H9 (cell line): Measurements from ENCODE around the gene EML2. TPM values are rescaled to one million over a fixed set of nuclear protein-coding genes. Genes with fewer than 3 reads are reported as not detected.

Experiments
- DNase-seq: peaks from one replicate; pipeline ENCODE4 v3.0.0-alpha.2; 2017
- H2AFZ ChIP-seq: one replicate; pipeline ENCODE4 v1.6.1; 2013; ENCODE audit warnings: mild to moderate bottlenecking, low read length, control low read depth, moderate library complexity
- H2AK5ac ChIP-seq: 2 replicates; pipeline ENCODE4 v1.6.1; 2013; ENCODE audit warnings: low read length, control low read depth, mixed read lengths; ENCODE audit not compliant: insufficient read length
- H2BK120ac ChIP-seq: one replicate; pipeline ENCODE4 v1.6.1; 2013; ENCODE audit warnings: low read depth, mild to moderate bottlenecking, low read length, control low read depth, inconsistent platforms; ENCODE audit not compliant: poor library complexity, severe bottlenecking
- H2BK12ac ChIP-seq: 2 replicates; pipeline ENCODE4 v1.6.1; 2013; ENCODE audit warnings: low read length, control low read depth, mixed read lengths, low read depth; ENCODE audit not compliant: insufficient read length
- H2BK15ac ChIP-seq: 2 replicates; pipeline ENCODE4 v1.6.1; 2013; ENCODE audit warnings: low read depth, low read length, control low read depth
- H2BK20ac ChIP-seq: one replicate; pipeline ENCODE4 v1.6.1; 2013; ENCODE audit warnings: low read depth, mild to moderate bottlenecking, low read length, control low read depth, inconsistent platforms; ENCODE audit not compliant: poor library complexity, severe bottlenecking
- H2BK5ac ChIP-seq: 2 replicates; pipeline ENCODE4 v1.6.1; 2013; ENCODE audit warnings: low read length, control low read depth, mixed read lengths; ENCODE audit not compliant: insufficient read length
- H3K14ac ChIP-seq: 2 replicates; pipeline ENCODE4 v1.6.1; 2013; ENCODE audit warnings: low read length, control low read depth; ENCODE audit not compliant: insufficient read depth
- H3K18ac ChIP-seq: 2 replicates; pipeline ENCODE4 v1.6.1; 2013; ENCODE audit warnings: low read depth, mild to moderate bottlenecking, mixed read lengths, low read length, control low read depth; ENCODE audit not compliant: insufficient read length
- H3K23ac ChIP-seq: 2 replicates; pipeline ENCODE4 v1.6.1; 2013; ENCODE audit warnings: low read length, control low read depth, mixed read lengths, low read depth; ENCODE audit not compliant: insufficient read length
- H3K23me2 ChIP-seq: 2 replicates; pipeline ENCODE4 v1.6.1; 2013; ENCODE audit warnings: low read depth, mild to moderate bottlenecking, mixed read lengths, low read length, control low read depth; ENCODE audit not compliant: insufficient read length, poor library complexity, severe bottlenecking
- H3K27ac ChIP-seq: 2 replicates; pipeline ENCODE4 v1.5.1; 2013; ENCODE audit warnings: low read length, control low read depth, mixed read lengths, low read depth; ENCODE audit not compliant: insufficient read length
- H3K27me3 ChIP-seq: 2 replicates; pipeline ENCODE4 v1.6.1; 2013; ENCODE audit warnings: low read length, control low read depth, inconsistent platforms; ENCODE audit not compliant: insufficient read depth
- H3K4ac ChIP-seq: 2 replicates; pipeline ENCODE4 v1.6.1; 2013; ENCODE audit warnings: low read depth, mild to moderate bottlenecking, control low read depth, inconsistent platforms, low read length, moderate library complexity
- H3K4me1 ChIP-seq: 2 replicates; pipeline ENCODE4 v1.6.1; 2013; ENCODE audit warnings: low read length, control low read depth, inconsistent platforms; ENCODE audit not compliant: insufficient read depth
- H3K4me2 ChIP-seq: 2 replicates; pipeline ENCODE4 v1.6.1; 2013; ENCODE audit warnings: low read length, control low read depth, mixed read lengths; ENCODE audit not compliant: insufficient read length, insufficient read depth
- H3K56ac ChIP-seq: 2 replicates; pipeline ENCODE4 v1.6.1; 2013; ENCODE audit warnings: low read depth, mild to moderate bottlenecking, mixed read lengths, low read length, control low read depth; ENCODE audit not compliant: insufficient read length
- H3K79me1 ChIP-seq: 2 replicates; pipeline ENCODE4 v1.6.1; 2013; ENCODE audit warnings: low read depth, mild to moderate bottlenecking, moderate library complexity, low read length, control low read depth, inconsistent platforms; ENCODE audit not compliant: insufficient read depth, poor library complexity, severe bottlenecking
- H3K79me2 ChIP-seq: 2 replicates; pipeline ENCODE4 v1.6.1; 2013; ENCODE audit warnings: low read length, control low read depth, inconsistent platforms; ENCODE audit not compliant: insufficient read depth
- H3K9ac ChIP-seq: 2 replicates; pipeline ENCODE4 v1.6.1; 2013; ENCODE audit warnings: low read length, control low read depth, mixed read lengths; ENCODE audit not compliant: insufficient read length; ENCODE audit errors: extremely low read depth
- H3K9me3 ChIP-seq: one replicate; pipeline ENCODE4 v1.6.1; 2013; ENCODE audit warnings: low read depth, low read length, inconsistent platforms; ENCODE audit not compliant: control insufficient read depth
- H3T11ph ChIP-seq: one replicate; pipeline ENCODE4 v1.6.1; 2013; ENCODE audit warnings: mild to moderate bottlenecking, low read length, control low read depth, inconsistent platforms
- H4K20me1 ChIP-seq: one replicate; pipeline ENCODE4 v1.6.1; 2013; ENCODE audit not compliant: control insufficient read depth, insufficient read length, insufficient read depth
- H4K5ac ChIP-seq: 2 replicates; pipeline ENCODE4 v1.6.1; 2013; ENCODE audit warnings: low read depth, mild to moderate bottlenecking, mixed read lengths, low read length, control low read depth; ENCODE audit not compliant: insufficient read length
- H4K8ac ChIP-seq: replicated peaks from 2 replicates; pipeline ENCODE4 v1.6.1; 2013; ENCODE audit warnings: low read length, control low read depth, mixed read lengths, low read depth; ENCODE audit not compliant: insufficient read length
- H4K91ac ChIP-seq: 2 replicates; pipeline ENCODE4 v1.6.1; 2013; ENCODE audit warnings: low read depth, mild to moderate bottlenecking, moderate library complexity, mixed read lengths, low read length, control low read depth; ENCODE audit not compliant: insufficient read length
- H3K27ac Mint-ChIP-seq, 3 experiments: 2 replicates in 2 of 3; 3 replicates in 1 of 3; pipeline ENCODE4 v1.8.0; 2020 to 2021; ENCODE audit warnings: mixed read lengths in 3 of 3, mild to moderate bottlenecking in 1 of 3, moderate library complexity in 1 of 3
- H3K27me3 Mint-ChIP-seq: 2 replicates; pipeline ENCODE4 v1.8.0; 2021; ENCODE audit warnings: low read depth, mild to moderate bottlenecking, moderate library complexity, mixed read lengths
- H3K36me3 Mint-ChIP-seq, 3 experiments: 2 replicates in 2 of 3; 3 replicates in 1 of 3; pipeline ENCODE4 v1.8.0; 2020 to 2021; ENCODE audit warnings: low read depth in 3 of 3, mixed read lengths in 3 of 3; ENCODE audit not compliant: insufficient read depth in 1 of 3
- H3K4me1 Mint-ChIP-seq, 2 experiments: 2 replicates each; pipeline ENCODE4 v1.8.0; 2020; ENCODE audit warnings: mixed read lengths in 2 of 2
- H3K4me3 Mint-ChIP-seq, 2 experiments: 2 replicates in 1 of 2; 3 replicates in 1 of 2; pipeline ENCODE4 v1.8.0; 2020 to 2021; ENCODE audit warnings: mild to moderate bottlenecking in 2 of 2, mixed read lengths in 2 of 2, moderate library complexity in 1 of 2
- H3K9me3 Mint-ChIP-seq, 2 experiments: 2 replicates in 1 of 2; 3 replicates in 1 of 2; pipeline ENCODE4 v1.8.0; 2020; ENCODE audit warnings: mild to moderate bottlenecking in 2 of 2, mixed read lengths in 2 of 2, moderate library complexity in 1 of 2
- WGBS: extraction: QIAGEN DNeasy Blood & Tissue Kit; methylation state at CpG from one replicate; pipeline ENCODE4 v1.1.7; 2013; ENCODE audit warnings: missing lambda C conversion rate, low lambda C conversion rate, mixed read lengths; ENCODE audit not compliant: insufficient read length; ENCODE audit errors: extremely low coverage; 5-methylcytosine and 5-hydroxymethylcytosine counted together
- total RNA-seq: library from RNA; stranded (reverse); gene quantifications from 2 replicates; pipeline ENCODE4 v1.2.1, GENCODE V29; 2021
- TF ChIP-seq, protein P1 (sequence below): fragments of 200-600 bp; sonication (generic); conservative IDR thresholded peaks from 3 replicates; pipeline ENCODE4 v1.8.0; 2021; ENCODE audit warnings: antibody characterized with exemption, mild to moderate bottlenecking

Gene EML2
- total RNA-seq, 1 experiment from 2014 or later, result 22.6 TPM

DNA sequence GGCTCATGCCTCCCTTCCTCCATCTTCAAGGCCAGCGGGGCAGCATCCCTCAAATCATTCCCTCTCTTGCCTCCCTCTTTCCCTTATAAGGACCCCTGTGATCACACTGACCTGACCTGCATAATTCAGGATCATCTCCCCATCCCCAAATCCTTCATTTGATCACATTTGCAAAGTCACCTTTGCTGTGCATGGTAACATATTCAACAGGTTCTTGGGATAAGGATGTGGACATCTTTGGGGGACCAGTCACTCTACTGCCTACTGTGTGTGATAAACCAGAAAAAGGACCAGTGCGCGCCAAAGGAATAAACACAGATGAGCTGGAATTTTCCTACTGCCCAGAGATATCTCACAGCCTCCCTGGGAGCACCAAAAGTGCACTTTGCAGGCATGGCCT lies 62.5 kb downstream of the EML2 start:
- peaks cover 6% of the 10 kb centered on the region; the same call in 1 of the 2 replicates for H3K4me1 ChIP-seq
- H2AK5ac ChIP-seq, result no peak overlapping the region
- H3K79me1 ChIP-seq, result no peaks in the 10 kb centered on the region
- H3K9me3 Mint-ChIP-seq, result no peaks in the 10 kb centered on the region
- H2BK20ac ChIP-seq, result no peak overlapping the region
- H4K91ac ChIP-seq, result no peak overlapping the region
- H3K4me3 Mint-ChIP-seq, result peak overlapping the region in 1 of 2 experiments; percentile 38; a peak in 1 of 5 replicates
- TF ChIP-seq, protein P1, sequence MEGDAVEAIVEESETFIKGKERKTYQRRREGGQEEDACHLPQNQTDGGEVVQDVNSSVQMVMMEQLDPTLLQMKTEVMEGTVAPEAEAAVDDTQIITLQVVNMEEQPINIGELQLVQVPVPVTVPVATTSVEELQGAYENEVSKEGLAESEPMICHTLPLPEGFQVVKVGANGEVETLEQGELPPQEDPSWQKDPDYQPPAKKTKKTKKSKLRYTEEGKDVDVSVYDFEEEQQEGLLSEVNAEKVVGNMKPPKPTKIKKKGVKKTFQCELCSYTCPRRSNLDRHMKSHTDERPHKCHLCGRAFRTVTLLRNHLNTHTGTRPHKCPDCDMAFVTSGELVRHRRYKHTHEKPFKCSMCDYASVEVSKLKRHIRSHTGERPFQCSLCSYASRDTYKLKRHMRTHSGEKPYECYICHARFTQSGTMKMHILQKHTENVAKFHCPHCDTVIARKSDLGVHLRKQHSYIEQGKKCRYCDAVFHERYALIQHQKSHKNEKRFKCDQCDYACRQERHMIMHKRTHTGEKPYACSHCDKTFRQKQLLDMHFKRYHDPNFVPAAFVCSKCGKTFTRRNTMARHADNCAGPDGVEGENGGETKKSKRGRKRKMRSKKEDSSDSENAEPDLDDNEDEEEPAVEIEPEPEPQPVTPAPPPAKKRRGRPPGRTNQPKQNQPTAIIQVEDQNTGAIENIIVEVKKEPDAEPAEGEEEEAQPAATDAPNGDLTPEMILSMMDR, result no peak
- no CpG with 5 or more reads among the region's 3 CpGs for WGBS
- H3K9ac ChIP-seq, result no peak overlapping the region
- H3K4me1 Mint-ChIP-seq, result peaks cover 22 to 29% of the 10 kb centered on the region in 2 experiments
- H2BK12ac ChIP-seq, result peak overlapping the region; percentile 66
- no peak overlapping the region for H2BK5ac ChIP-seq
- H3K23ac ChIP-seq, result no peak overlapping the region
- H3K27me3 ChIP-seq, result no peaks in the 10 kb centered on the region
- no peak overlapping the region for H4K8ac ChIP-seq
- peak overlapping the region in 2 of 3 experiments; percentile 73 to 78; a peak in 2 of 7 replicates for H3K27ac Mint-ChIP-seq
- no peak overlapping the region for H2BK15ac ChIP-seq
- no peaks in the 10 kb centered on the region for H3K23me2 ChIP-seq
- H3T11ph ChIP-seq, result no peak overlapping the region
- peaks cover 0 to 6% (median 4%) of the 10 kb centered on the region in 3 experiments; a peak in 3 of 7 replicates for H3K36me3 Mint-ChIP-seq
- no peak overlapping the region for H4K5ac ChIP-seq
- no peak for DNase-seq
- H3K27me3 Mint-ChIP-seq, result peaks cover 1% of the 10 kb centered on the region; the same call in 1 of the 2 replicates
- no peak overlapping the region for H3K56ac ChIP-seq
- peaks cover 2% of the 10 kb centered on the region; the same call in 1 of the 2 replicates for H3K79me2 ChIP-seq
- H2AFZ ChIP-seq, result no peak overlapping the region
- no peak overlapping the region for H2BK120ac ChIP-seq
- H3K4me2 ChIP-seq, result no peak overlapping the region
- no peaks in the 10 kb centered on the region for H4K20me1 ChIP-seq
- no peaks in the 10 kb centered on the region for H3K9me3 ChIP-seq
- H3K4ac ChIP-seq, result no peak overlapping the region
- H3K18ac ChIP-seq, result no peak overlapping the region
- H3K14ac ChIP-seq, result no peak overlapping the region
- no peak overlapping the region for H3K27ac ChIP-seq
